ENCODE measurements around the gene NOPCHAP1. TPM values are rescaled to one million over a fixed set of nuclear protein-coding genes. Genes with fewer than 3 reads are reported as not detected.
"Not testable (repeated sequence)": the region's sequence is repeated elsewhere in the genome, so short reads cannot be mapped to it uniquely, and the experiment has no call there.

NOPCHAP1 gene
- total RNA-seq, 2 experiments from 2014 or later = 12.1 to 33.9 TPM

DNA sequence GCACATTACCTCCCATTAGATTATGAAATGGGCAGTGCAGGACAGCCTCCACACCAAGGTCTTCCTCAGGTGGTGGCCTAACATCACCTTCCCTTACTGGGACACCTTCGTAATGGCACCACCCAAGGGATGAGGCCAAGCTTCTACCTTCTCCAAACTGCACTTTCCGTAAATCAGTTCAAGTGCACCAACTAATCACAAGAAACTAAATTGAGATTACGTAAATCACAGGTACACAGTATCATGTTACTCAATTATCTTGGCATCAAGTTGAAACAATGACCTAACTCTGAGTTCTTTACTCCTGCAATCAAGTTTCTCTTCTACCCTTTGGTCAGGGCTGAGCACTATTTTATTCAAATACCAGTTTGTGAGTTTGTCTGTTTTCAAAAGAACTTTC, 41.9 kb upstream of the NOPCHAP1 start:
- no TSS peak for BruUV-seq (replicated peaks)
- Histone ChIP-seq H3K27ac (ENCODE audit: low read depth, low read length, poor library complexity, severe bottlenecking) (no peak overlapping the region), H2AFZ (ENCODE audit: low read length) (no peak overlapping the region), H3K4me3 (ENCODE audit: low read depth, low read length, poor library complexity, severe bottlenecking) (no peak overlapping the region), H3K36me3 (ENCODE audit: insufficient read depth, low read length) (no peaks in the 10 kb centered on the region), H3K79me2 (ENCODE audit: insufficient read depth, low read depth, low read length) (no peaks in the 10 kb centered on the region), H3K4me1 (ENCODE audit: insufficient read depth, low read length, poor library complexity, severe bottlenecking) (no peaks in the 10 kb centered on the region), H3K4me2 (ENCODE audit: low read length) (no peak overlapping the region), H4K20me1 (ENCODE audit: insufficient read depth, low read length) (no peaks in the 10 kb centered on the region), H3K9me3 (ENCODE audit: low read length) (0 out of 2 replicates have a peak, but pooled peaks cover 9% of the 10 kb centered on the region), H3K9me2 (ENCODE audit: insufficient read depth, low read length) (no peaks in the 10 kb centered on the region)
- DNase-seq (ENCODE audit: low spot score) = no peak
- TF ChIP-seq CTCF (conservative IDR thresholded peaks at IDR 0.05; ENCODE audit: low read length) = no peak
- TF ChIP-seq EZH2phosphoT487 (IDR thresholded peaks at IDR 0.05; ENCODE audit: borderline replicate concordance, low read depth, low read length) = no peak
- ChIA-PET CTCF (ENCODE audit: unreplicated experiment) (no interaction called here), POLR2A (interaction anchor here (0.6 kb wide), 1 partner anchor 669 kb away, joined by 3 read pairs; no protein-coding TSS in a partner anchor)
- intact Hi-C loops (cut with micrococcal nuclease; ENCODE audit: unreplicated experiment) = no loop called here

DNA sequence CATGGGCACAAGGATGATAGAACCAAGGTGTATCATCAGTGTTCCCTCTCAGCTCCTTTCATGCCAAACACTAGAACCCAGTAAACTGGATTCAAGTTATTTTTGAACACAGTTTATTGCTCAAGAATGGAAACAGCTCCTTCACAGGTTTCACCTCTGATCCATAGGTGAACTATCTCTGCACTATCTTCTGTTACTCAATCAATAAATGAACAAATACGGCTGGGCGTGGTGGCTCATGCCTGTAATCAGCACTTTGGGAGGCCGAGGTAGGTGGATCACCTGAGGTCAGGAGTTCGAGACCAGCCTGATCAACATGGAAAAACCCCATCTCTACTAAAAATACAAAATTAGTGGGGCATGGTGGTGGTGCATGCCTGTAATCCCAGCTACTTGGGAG, 37.4 kb upstream of the NOPCHAP1 start:
- H2AFZ ChIP-seq (ENCODE audit: low read length); H3K79me2 ChIP-seq (ENCODE audit: insufficient read depth, low read depth, low read length); DNase-seq (ENCODE audit: low spot score); BruUV-seq (replicated peaks); H4K20me1 ChIP-seq (ENCODE audit: insufficient read depth, low read length); H3K36me3 ChIP-seq (ENCODE audit: insufficient read depth, low read length); H3K4me3 ChIP-seq (ENCODE audit: low read depth, low read length, poor library complexity, severe bottlenecking); H3K9me3 ChIP-seq (ENCODE audit: low read length); H3K27ac ChIP-seq (ENCODE audit: low read depth, low read length, poor library complexity, severe bottlenecking); CTCF ChIA-PET (ENCODE audit: unreplicated experiment); H3K4me1 ChIP-seq (ENCODE audit: insufficient read depth, low read length, poor library complexity, severe bottlenecking); H3K9me2 ChIP-seq (ENCODE audit: insufficient read depth, low read length); intact Hi-C loops (cut with micrococcal nuclease; ENCODE audit: unreplicated experiment); H3K4me2 ChIP-seq (ENCODE audit: low read length): not testable (repeated sequence)
- POLR2A ChIA-PET = interaction anchor here (0.6 to 1.3 kb wide), 2 partner anchors 11 to 84 kb away, joined by 3 read pairs; no protein-coding TSS in a partner anchor

DNA sequence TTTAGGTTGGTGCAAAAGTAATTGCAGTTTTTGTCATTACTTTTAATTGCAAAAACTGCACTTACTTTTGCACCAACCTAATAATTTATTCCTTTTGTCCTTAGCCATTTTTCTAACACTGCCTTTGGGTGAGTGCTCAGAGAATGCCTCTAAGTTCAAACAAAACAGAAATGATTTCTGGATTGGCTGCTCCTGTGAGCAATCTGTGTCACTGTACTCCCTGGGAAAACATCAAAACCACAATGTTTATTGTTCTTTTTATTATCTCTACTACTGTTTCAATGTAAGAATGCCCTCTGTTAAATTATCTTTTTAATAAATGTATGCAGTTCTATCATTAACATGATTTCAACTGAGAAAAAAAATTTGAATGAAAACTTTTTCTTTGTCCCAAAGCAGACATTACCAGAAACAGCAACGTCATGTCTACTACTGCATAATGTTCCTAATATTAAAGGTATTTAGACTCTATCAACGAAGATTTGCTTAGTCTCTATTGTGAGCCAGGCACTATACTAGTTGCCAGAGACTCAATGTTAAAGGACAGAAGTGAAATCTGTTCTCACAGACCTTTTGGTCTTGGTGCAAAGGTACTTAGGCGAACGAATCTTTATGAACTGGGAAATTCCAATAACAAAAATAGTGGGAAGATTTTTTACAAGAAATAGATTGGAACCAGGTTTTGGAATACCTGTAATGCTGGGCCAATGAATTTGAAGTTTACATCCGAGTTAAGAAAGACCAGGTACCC, 34.2 kb upstream of the NOPCHAP1 start:
- TF ChIP-seq EZH2phosphoT487 (IDR thresholded peaks at IDR 0.05; ENCODE audit: borderline replicate concordance, low read depth, low read length) = no peak
- TF ChIP-seq CTCF (conservative IDR thresholded peaks at IDR 0.05; ENCODE audit: low read length) = no peak
- intact Hi-C loops (cut with micrococcal nuclease; ENCODE audit: unreplicated experiment) = no loop called here
- peaks cover 3% of the 10 kb centered on the region for H3K4me1 ChIP-seq (ENCODE audit: insufficient read depth, low read length, poor library complexity, severe bottlenecking)
- no TSS peak for BruUV-seq (replicated peaks)
- H3K4me2 ChIP-seq (ENCODE audit: low read length) = no peak overlapping the region
- no peak for DNase-seq (ENCODE audit: low spot score)
- H2AFZ ChIP-seq (ENCODE audit: low read length) = no peak overlapping the region
- no peaks in the 10 kb centered on the region for H3K9me2 ChIP-seq (ENCODE audit: insufficient read depth, low read length)
- H3K9me3 ChIP-seq (ENCODE audit: low read length) = no peaks in the 10 kb centered on the region
- H3K27ac ChIP-seq (ENCODE audit: low read depth, low read length, poor library complexity, severe bottlenecking) = no peak overlapping the region
- CTCF ChIA-PET (ENCODE audit: unreplicated experiment) = no interaction called here
- POLR2A ChIA-PET = no interaction called here
- H3K4me3 ChIP-seq (ENCODE audit: low read depth, low read length, poor library complexity, severe bottlenecking) = no peak overlapping the region
- H3K79me2 ChIP-seq (ENCODE audit: insufficient read depth, low read depth, low read length) = no peaks in the 10 kb centered on the region
- no peaks in the 10 kb centered on the region for H3K36me3 ChIP-seq (ENCODE audit: insufficient read depth, low read length)
- no peaks in the 10 kb centered on the region for H4K20me1 ChIP-seq (ENCODE audit: insufficient read depth, low read length)

Data from OCI-LY7 (cell line).